ENCODE results near the gene PTPRG.

DNA sequence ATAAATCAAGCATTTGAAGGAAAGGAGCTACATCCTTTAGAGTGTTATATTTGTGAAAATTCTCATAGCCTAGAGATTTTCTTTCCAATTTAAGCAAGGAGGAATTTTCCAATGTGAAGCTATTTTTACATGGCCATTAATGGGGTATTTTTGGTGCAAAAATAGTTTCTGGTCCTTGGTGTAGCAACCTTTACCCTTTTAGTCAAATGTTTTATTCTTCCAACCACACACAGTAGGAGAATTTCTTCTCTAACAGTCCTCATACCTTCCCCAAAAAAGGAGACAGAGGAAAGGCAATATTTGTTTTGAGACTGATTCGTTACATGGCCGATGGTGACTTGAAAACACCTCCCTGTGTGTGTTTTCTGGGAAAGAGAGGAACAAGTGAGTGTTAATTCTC, 261.2 kb downstream of the PTPRG start:
- no peak for TF ChIP-seq TAF1 (IDR thresholded peaks at IDR 0.05; ENCODE audit: borderline replicate concordance, insufficient read depth, low read length)
- no peak for TF ChIP-seq POLR2AphosphoS5 (IDR thresholded peaks at IDR 0.05; ENCODE audit: low read depth, low read length)
- TF ChIP-seq REST (IDR thresholded peaks at IDR 0.05; ENCODE audit: insufficient read depth in 1 of 2, low read depth in 2 of 2, low read length in 2 of 2): no peak
- TF ChIP-seq SIN3A (IDR thresholded peaks at IDR 0.05; ENCODE audit: borderline replicate concordance, insufficient read depth, low read length): no peak
- no peak for TF ChIP-seq FOXP2 (optimal IDR thresholded peaks at IDR 0.05; ENCODE audit: borderline replicate concordance, extremely low read depth, extremely low read length, insufficient read depth)

All from PFSK-1 (cell line).